ENCODE data around the gene GRIN3B.

GRCh38 chr19:1018393-1018792 lies 18.2 kb downstream of the GRIN3B start:
- no peak for TF ChIP-seq ZFP30 (CRISPR knock-in tag; IDR thresholded peaks at IDR 0.05)
- no peak for TF ChIP-seq OSR1 (CRISPR knock-in tag; IDR thresholded peaks at IDR 0.05)
- TF ChIP-seq ZNF70 (CRISPR knock-in tag; IDR thresholded peaks at IDR 0.05), result no peak
